ENCODE results near the gene SHMT2. TPM values are rescaled to one million over a fixed set of nuclear protein-coding genes. Genes with fewer than 3 reads are reported as not detected.

The SHMT2 gene
- total RNA-seq, 4 donors from 2014 or later = 12.4 to 128 (median 35.3) TPM

DNA sequence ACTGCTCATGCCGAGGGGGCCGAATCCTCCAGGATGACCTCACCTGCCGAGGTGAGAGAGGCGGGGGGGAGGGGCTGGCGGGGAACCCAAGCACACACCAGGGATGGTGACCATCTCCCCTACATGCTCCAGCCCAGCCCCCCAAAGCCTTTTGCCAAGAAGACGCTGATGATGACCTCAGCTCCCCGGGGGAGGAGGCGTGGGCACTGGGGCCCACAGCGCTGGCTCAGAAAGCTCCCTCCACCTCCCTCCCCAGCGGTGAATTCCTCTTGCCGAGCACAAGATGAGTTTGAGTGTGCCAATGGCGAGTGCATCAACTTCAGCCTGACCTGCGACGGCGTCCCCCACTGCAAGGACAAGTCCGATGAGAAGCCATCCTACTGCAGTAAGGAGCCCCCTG lies 36.6 kb upstream of the SHMT2 start:
- Histone ChIP-seq H3K4me1 (no peaks in the 10 kb centered on the region), H3K27me3 (no peaks in the 10 kb centered on the region), H3K4me3 (no peak overlapping the region), H3K27ac (no peak overlapping the region), H3K36me3 (no peaks in the 10 kb centered on the region), H3K9me3 (no peaks in the 10 kb centered on the region)
- no peak for DNase-seq
- intact Hi-C loops (cut with DNase I; ENCODE audit: low total_unique reads) = no loop called here
- TF ChIP-seq, protein P1, sequence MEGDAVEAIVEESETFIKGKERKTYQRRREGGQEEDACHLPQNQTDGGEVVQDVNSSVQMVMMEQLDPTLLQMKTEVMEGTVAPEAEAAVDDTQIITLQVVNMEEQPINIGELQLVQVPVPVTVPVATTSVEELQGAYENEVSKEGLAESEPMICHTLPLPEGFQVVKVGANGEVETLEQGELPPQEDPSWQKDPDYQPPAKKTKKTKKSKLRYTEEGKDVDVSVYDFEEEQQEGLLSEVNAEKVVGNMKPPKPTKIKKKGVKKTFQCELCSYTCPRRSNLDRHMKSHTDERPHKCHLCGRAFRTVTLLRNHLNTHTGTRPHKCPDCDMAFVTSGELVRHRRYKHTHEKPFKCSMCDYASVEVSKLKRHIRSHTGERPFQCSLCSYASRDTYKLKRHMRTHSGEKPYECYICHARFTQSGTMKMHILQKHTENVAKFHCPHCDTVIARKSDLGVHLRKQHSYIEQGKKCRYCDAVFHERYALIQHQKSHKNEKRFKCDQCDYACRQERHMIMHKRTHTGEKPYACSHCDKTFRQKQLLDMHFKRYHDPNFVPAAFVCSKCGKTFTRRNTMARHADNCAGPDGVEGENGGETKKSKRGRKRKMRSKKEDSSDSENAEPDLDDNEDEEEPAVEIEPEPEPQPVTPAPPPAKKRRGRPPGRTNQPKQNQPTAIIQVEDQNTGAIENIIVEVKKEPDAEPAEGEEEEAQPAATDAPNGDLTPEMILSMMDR (IDR thresholded peaks at IDR 0.05) = no peak
- TF ChIP-seq POLR2A (IDR thresholded peaks at IDR 0.05) = no peak

DNA sequence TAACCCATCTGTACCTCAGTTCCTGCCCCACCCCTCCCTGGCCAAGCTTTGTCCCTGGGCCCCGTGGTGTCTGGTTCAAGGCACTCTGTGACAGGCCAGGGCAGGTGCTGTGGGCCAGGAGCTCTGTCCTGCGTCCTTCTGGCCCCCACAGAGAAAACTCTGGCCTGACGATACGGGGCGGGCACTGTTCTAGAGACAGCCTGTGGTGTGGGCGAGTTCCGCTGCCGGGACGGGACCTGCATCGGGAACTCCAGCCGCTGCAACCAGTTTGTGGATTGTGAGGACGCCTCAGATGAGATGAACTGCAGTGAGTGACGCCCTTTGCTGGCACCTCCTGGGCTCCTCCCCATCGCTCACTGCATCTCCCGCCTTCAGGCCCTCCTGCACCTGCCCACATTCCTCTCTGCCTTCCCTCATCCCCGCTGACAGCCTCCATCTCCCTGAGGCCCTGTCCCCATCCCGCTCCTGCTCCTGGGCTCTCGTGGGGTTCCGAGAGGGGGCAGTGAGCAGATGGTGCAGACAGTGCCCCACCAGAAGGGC lies 35.7 kb upstream of the SHMT2 start:
- H3K27me3 ChIP-seq = no peaks in the 10 kb centered on the region
- intact Hi-C loops (cut with DNase I; ENCODE audit: low total_unique reads) = no loop called here
- no peak overlapping the region for H3K27ac ChIP-seq
- no peak for TF ChIP-seq POLR2A (IDR thresholded peaks at IDR 0.05)
- TF ChIP-seq, protein P1 (IDR thresholded peaks at IDR 0.05) = no peak
- no peaks in the 10 kb centered on the region for H3K9me3 ChIP-seq
- DNase-seq = no peak
- H3K4me1 ChIP-seq = no peaks in the 10 kb centered on the region
- no peaks in the 10 kb centered on the region for H3K36me3 ChIP-seq
- H3K4me3 ChIP-seq = no peak overlapping the region

GRCh38 chr12:57194253-57194652 lies 35.3 kb upstream of the SHMT2 start:
- H3K4me1 ChIP-seq = no peaks in the 10 kb centered on the region
- no peak overlapping the region for H3K27ac ChIP-seq
- no peaks in the 10 kb centered on the region for H3K9me3 ChIP-seq
- no peak overlapping the region for H3K4me3 ChIP-seq
- H3K36me3 ChIP-seq = no peaks in the 10 kb centered on the region
- intact Hi-C loops (cut with DNase I; ENCODE audit: low total_unique reads) = no loop called here
- H3K27me3 ChIP-seq = no peaks in the 10 kb centered on the region
- DNase-seq = no peak
- TF ChIP-seq POLR2A (IDR thresholded peaks at IDR 0.05) = no peak
- TF ChIP-seq, protein P1 (IDR thresholded peaks at IDR 0.05) = no peak

- Histone ChIP-seq H3K4me1 (no peaks in the 10 kb centered on the region), H3K36me3 (no peaks in the 10 kb centered on the region), H3K27ac (no peak overlapping the region), H3K4me3 (no peak overlapping the region), H3K9me3 (no peaks in the 10 kb centered on the region), H3K27me3 (no peaks in the 10 kb centered on the region)
- DNase-seq = no peak
- no peak for TF ChIP-seq POLR2A (IDR thresholded peaks at IDR 0.05)
- TF ChIP-seq, protein P1 (IDR thresholded peaks at IDR 0.05) = no peak
- intact Hi-C loops (cut with DNase I; ENCODE audit: low total_unique reads) = no loop called here
Observed at GRCh38 chr12:57195186-57195585, 34.3 kb upstream of the SHMT2 start.

DNA sequence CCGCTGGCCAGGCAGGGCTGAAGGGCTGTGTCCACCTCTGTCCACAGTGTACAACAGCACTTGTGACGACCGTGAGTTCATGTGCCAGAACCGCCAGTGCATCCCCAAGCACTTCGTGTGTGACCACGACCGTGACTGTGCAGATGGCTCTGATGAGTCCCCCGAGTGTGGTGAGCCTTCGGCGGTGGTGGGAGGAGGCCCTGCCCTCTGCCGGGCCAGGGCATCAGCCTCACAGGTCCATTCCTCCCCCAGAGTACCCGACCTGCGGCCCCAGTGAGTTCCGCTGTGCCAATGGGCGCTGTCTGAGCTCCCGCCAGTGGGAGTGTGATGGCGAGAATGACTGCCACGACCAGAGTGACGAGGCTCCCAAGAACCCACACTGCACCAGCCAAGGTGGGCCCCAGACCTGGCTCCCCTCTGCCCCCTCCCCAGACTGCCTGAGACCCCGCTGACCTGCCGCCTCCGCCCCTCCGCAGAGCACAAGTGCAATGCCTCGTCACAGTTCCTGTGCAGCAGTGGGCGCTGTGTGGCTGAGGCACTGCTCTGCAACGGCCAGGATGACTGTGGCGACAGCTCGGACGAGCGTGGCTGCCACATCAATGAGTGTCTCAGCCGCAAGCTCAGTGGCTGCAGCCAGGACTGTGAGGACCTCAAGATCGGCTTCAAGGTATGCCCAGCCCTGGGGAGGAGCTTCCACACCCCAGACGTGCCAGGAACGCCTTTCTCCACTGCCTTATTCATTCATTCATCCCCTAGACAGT lies 33.7 kb upstream of the SHMT2 start:
- Histone ChIP-seq H3K27me3 (no peaks in the 10 kb centered on the region), H3K27ac (no peak overlapping the region), H3K4me3 (no peak overlapping the region), H3K4me1 (no peaks in the 10 kb centered on the region), H3K36me3 (no peaks in the 10 kb centered on the region), H3K9me3 (no peaks in the 10 kb centered on the region)
- no peak for DNase-seq
- intact Hi-C loops (cut with DNase I; ENCODE audit: low total_unique reads) = no loop called here
- TF ChIP-seq POLR2A (IDR thresholded peaks at IDR 0.05) = no peak
- TF ChIP-seq, protein P1 (IDR thresholded peaks at IDR 0.05) = no peak

Measured in uterus (tissue), 4 donors.